Measurements from ENCODE around the gene OSM. TPM values are rescaled to one million over a fixed set of nuclear protein-coding genes. Genes with fewer than 3 reads are reported as not detected.
A peak's percentile ranks its signal among the peaks of the same experiment; 100 is the strongest.

Gene OSM
- total and polyA plus RNA-seq, 2 donors (not counting 3 experiments of a cell fraction or from before 2014, with no cell fraction given) = not detected

DNA sequence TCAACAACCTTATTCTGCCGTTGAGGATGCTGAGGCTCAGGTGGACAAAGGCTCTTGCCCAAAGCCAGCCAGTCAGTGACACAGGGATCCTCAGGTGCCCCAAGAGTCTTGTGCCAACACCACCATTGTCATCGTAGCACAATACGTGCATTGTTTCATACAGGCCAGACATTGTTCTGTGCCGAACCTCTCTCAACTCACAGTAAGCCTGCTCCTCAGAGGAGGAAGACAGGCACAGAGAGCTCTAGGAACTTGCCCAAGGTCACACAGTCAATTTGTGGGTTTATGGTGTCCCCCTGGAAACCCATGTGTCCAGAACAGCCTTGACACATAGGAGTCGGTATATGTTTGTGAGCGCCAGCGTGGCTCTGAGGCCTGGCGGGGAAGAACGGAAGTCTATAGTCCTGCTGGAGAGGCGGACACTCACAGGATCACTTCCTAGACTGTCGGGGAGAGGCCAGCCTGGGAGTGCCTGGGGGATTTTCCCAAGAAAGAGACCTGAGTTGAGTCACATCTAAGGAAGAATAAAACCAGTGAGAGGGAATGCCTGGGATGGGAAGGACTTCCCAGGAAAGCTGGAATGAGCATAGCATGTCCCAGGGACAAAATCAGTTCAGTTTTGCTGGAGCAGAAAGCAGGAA is 40.3 kb downstream of the OSM start:
- Histone ChIP-seq H3K4me1 (ENCODE audit: control insufficient read depth, extremely low read depth, insufficient read depth, low read length) (no peaks in the 10 kb centered on the region), H3K4me3 (replicated peaks in 1 of 3; ENCODE audit: insufficient read depth in 1 of 3, low read depth in 1 of 3, low read length in 3 of 3) (no peak overlapping the region), H4K20me1 (replicated peaks; ENCODE audit: control insufficient read depth, extremely low read depth, insufficient read depth, low read length) (no peaks in the 10 kb centered on the region), H3K9me1 (replicated peaks; ENCODE audit: control insufficient read depth, extremely low read depth, insufficient read depth, low read length) (no peaks in the 10 kb centered on the region), H3K9me3 (replicated peaks; ENCODE audit: control insufficient read depth, insufficient read depth, low read length) (no peaks in the 10 kb centered on the region), H3K27me3 (ENCODE audit: control insufficient read depth in 2 of 2, insufficient read depth in 2 of 2, low read length in 2 of 2) (peaks cover 11 to 24% of the 10 kb centered on the region in 2 experiments), H3K4me2 (ENCODE audit: insufficient read depth, low read length) (no peak overlapping the region), H2AFZ (ENCODE audit: low read depth, low read length) (no peak overlapping the region), H3K9ac (replicated peaks; ENCODE audit: extremely low read depth, insufficient read depth, low read length) (no peak overlapping the region), H3K36me3 (ENCODE audit: control insufficient read depth in 2 of 2, extremely low read depth in 1 of 2, insufficient read depth in 2 of 2, low read length in 2 of 2) (no peaks in the 10 kb centered on the region), H3K79me2 (ENCODE audit: control insufficient read depth, insufficient read depth, low read length) (no peaks in the 10 kb centered on the region), H3K27ac (ENCODE audit: insufficient read depth, low read depth, low read length) (no peak overlapping the region)
- CTCF ChIA-PET = interaction anchor here (0.8 kb wide), 1 partner anchor 31 kb away, joined by 3 read pairs; no protein-coding TSS in a partner anchor
- POLR2A ChIA-PET = no interaction called here
- TF ChIP-seq JUN (IDR thresholded peaks at IDR 0.05; ENCODE audit: borderline replicate concordance, insufficient read depth, insufficient read length, low read depth) = no peak
- TF ChIP-seq POLR2AphosphoS5 (IDR thresholded peaks at IDR 0.05; ENCODE audit: insufficient read depth, low read depth, low read length) = no peak
- TF ChIP-seq, protein P1, sequence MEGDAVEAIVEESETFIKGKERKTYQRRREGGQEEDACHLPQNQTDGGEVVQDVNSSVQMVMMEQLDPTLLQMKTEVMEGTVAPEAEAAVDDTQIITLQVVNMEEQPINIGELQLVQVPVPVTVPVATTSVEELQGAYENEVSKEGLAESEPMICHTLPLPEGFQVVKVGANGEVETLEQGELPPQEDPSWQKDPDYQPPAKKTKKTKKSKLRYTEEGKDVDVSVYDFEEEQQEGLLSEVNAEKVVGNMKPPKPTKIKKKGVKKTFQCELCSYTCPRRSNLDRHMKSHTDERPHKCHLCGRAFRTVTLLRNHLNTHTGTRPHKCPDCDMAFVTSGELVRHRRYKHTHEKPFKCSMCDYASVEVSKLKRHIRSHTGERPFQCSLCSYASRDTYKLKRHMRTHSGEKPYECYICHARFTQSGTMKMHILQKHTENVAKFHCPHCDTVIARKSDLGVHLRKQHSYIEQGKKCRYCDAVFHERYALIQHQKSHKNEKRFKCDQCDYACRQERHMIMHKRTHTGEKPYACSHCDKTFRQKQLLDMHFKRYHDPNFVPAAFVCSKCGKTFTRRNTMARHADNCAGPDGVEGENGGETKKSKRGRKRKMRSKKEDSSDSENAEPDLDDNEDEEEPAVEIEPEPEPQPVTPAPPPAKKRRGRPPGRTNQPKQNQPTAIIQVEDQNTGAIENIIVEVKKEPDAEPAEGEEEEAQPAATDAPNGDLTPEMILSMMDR (IDR thresholded peaks at IDR 0.05; ENCODE audit: extremely low read depth in 1 of 2, insufficient read depth in 1 of 2, low read depth in 1 of 2, low read length in 2 of 2) = no peak
- no peak for TF ChIP-seq FOS (IDR thresholded peaks at IDR 0.05; ENCODE audit: borderline replicate concordance, insufficient read depth, low read length)
- no peak for TF ChIP-seq POLR2A (IDR thresholded peaks at IDR 0.05; ENCODE audit: low read depth, low read length)
- no peak for TF ChIP-seq MYC (IDR thresholded peaks at IDR 0.05; ENCODE audit: low read depth, low read length)
- TF ChIP-seq EZH2 (IDR thresholded peaks at IDR 0.05; ENCODE audit: borderline replicate concordance, low read depth, low read length, severe bottlenecking) = no peak
- TF ChIP-seq, protein P2, sequence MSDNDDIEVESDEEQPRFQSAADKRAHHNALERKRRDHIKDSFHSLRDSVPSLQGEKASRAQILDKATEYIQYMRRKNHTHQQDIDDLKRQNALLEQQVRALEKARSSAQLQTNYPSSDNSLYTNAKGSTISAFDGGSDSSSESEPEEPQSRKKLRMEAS (IDR thresholded peaks at IDR 0.05; ENCODE audit: insufficient read depth, insufficient read length) = no peak
- TF ChIP-seq GATA2 (IDR thresholded peaks at IDR 0.05; ENCODE audit: insufficient read depth, insufficient read length, low read depth, low read length) = no peak
- FAIRE-seq = no peak
- dilution Hi-C loops (cut with MboI; ENCODE audit: extremely low pct_ligation_motif_present, low sequenced_read_pairs) (no loop called here), intact Hi-C loops (cut with micrococcal nuclease) (no loop called here)
- no TSS peak for BruUV-seq (replicated peaks)
- peak; percentile 20 for DNase-seq (ENCODE audit: low read depth, low spot score)

Measured in endothelial cell of umbilical vein (primary cell).